NOMO-1 treated with dmso at 0.1 percent for 144 hours (cell line): ENCODE results near the gene PTGER2.

ENCODE experiments used
- DNase-seq: peaks from one replicate; lab custom pipeline; 2025; ENCODE audit not compliant: unreplicated experiment; lab: John Stamatoyannopoulos, UW

PTGER2 gene

GRCh38 chr14:52333823-52334657 is 19.9 kb downstream of the PTGER2 start:
- DNase-seq = no peak

GRCh38 chr14:52336241-52336640 is 22.1 kb downstream of the PTGER2 start:
- DNase-seq = no peak

GRCh38 chr14:52338051-52338681 is 24.1 kb downstream of the PTGER2 start:
- no peak for DNase-seq

- DNase-seq = no peak
These were observed 25.1 kb downstream of the PTGER2 start for GRCh38 chr14:52339262-52339661.

- DNase-seq = no peak
These were observed 28.9 kb downstream of the PTGER2 start for GRCh38 chr14:52342849-52343596.

GRCh38 chr14:52346778-52347177 is 32.7 kb downstream of the PTGER2 start:
- no peak for DNase-seq

GRCh38 chr14:52348279-52348678 is 34.2 kb downstream of the PTGER2 start:
- DNase-seq = no peak

GRCh38 chr14:52348776-52349175 is 34.7 kb downstream of the PTGER2 start:
- DNase-seq = no peak

- no peak for DNase-seq
These were observed 35.6 kb downstream of the PTGER2 start for GRCh38 chr14:52349731-52350130.

GRCh38 chr14:52350445-52350844 is 36.3 kb downstream of the PTGER2 start:
- DNase-seq = no peak

GRCh38 chr14:52351233-52352060 is 37.3 kb downstream of the PTGER2 start:
- DNase-seq = no peak

- DNase-seq = no peak
These were observed 38.0 kb downstream of the PTGER2 start for GRCh38 chr14:52352061-52352491.

- DNase-seq = no peak
These were observed 38.5 kb downstream of the PTGER2 start for GRCh38 chr14:52352569-52352968.

GRCh38 chr14:52354242-52354641 is 40.1 kb downstream of the PTGER2 start:
- DNase-seq = no peak

- DNase-seq = peak; percentile 16
These were observed 40.9 kb downstream of the PTGER2 start for GRCh38 chr14:52355016-52355431.

GRCh38 chr14:52355526-52355925 is 41.4 kb downstream of the PTGER2 start:
- no peak for DNase-seq

GRCh38 chr14:52356025-52356424 is 41.9 kb downstream of the PTGER2 start:
- DNase-seq = no peak

- DNase-seq = no peak
These were observed 46.7 kb downstream of the PTGER2 start for GRCh38 chr14:52360831-52361230.

- no peak for DNase-seq
These were observed 49.1 kb downstream of the PTGER2 start for GRCh38 chr14:52363041-52363704.

GRCh38 chr14:52363961-52364360 is 49.8 kb downstream of the PTGER2 start:
- no peak for DNase-seq
